Stimulated activated naive CD8-positive, alpha-beta T cell treated with anti-CD3 and anti-CD28 coated beads, Interleukin-15, amount 100 ng/mL, for 72 hours (primary cell): ENCODE data around the gene FOLR1.

Experiments used
- ATAC-seq: fragments of 150-1000 bp; cut with Tn5 transposase; 2 replicates; pipeline ENCODE4 v1.10.0; 2021; ENCODE audit warnings: mild to moderate bottlenecking, moderate library complexity
- DNase-seq, 2 donors: peaks; one replicate each; pipeline ENCODE4 v3.0.0; 2021 to 2022
- H3K27ac Mint-ChIP-seq, 2 donors: one replicate each; pipeline ENCODE4 v1.8.0; 2022; ENCODE audit warnings: mild to moderate bottlenecking in 2 of 2, mixed read lengths in 2 of 2, moderate library complexity in 2 of 2
- H3K27me3 Mint-ChIP-seq: one replicate; pipeline ENCODE4 v1.8.0; 2022; ENCODE audit warnings: mixed read lengths
- H3K4me1 Mint-ChIP-seq: one replicate; pipeline ENCODE4 v1.8.0; 2022; ENCODE audit warnings: mild to moderate bottlenecking, mixed read lengths
- H3K4me3 Mint-ChIP-seq, 2 donors: one replicate each; pipeline ENCODE4 v1.8.0; 2022; ENCODE audit warnings: mild to moderate bottlenecking in 2 of 2, mixed read lengths in 2 of 2, moderate library complexity in 1 of 2
- H3K9me3 Mint-ChIP-seq, 2 donors: one replicate each; pipeline ENCODE4 v1.8.0; 2022; ENCODE audit warnings: mixed read lengths in 2 of 2

The FOLR1 gene

GRCh38 chr11:72244361-72245262, 52.7 kb downstream of the FOLR1 start:
- H3K4me3 Mint-ChIP-seq, result peak overlapping the region; percentile 0 to 3
- H3K27ac Mint-ChIP-seq, result no peak overlapping the region
- no peak for ATAC-seq
- peaks cover 27% of the 10 kb centered on the region for H3K4me1 Mint-ChIP-seq
- DNase-seq, result no peak
- no peaks in the 10 kb centered on the region for H3K9me3 Mint-ChIP-seq
- H3K27me3 Mint-ChIP-seq, result peaks cover 44% of the 10 kb centered on the region

GRCh38 chr11:72245263-72245816, 53.4 kb downstream of the FOLR1 start:
- DNase-seq (no peak), ATAC-seq (no peak)
- no peak overlapping the region for H3K4me3 Mint-ChIP-seq
- H3K9me3 Mint-ChIP-seq, result no peaks in the 10 kb centered on the region
- peaks cover 43% of the 10 kb centered on the region for H3K27me3 Mint-ChIP-seq
- no peak overlapping the region for H3K27ac Mint-ChIP-seq
- H3K4me1 Mint-ChIP-seq, result peaks cover 23% of the 10 kb centered on the region
